ENCODE results near the gene FAM50B. TPM values are rescaled to one million over a fixed set of nuclear protein-coding genes. Genes with fewer than 3 reads are reported as not detected.

FAM50B gene
- total RNA-seq, 2 experiments from 2014 or later: not detected

- DNase-seq (ENCODE audit: low spot score): no peak
- BruUV-seq (replicated peaks): no TSS peak
- Histone ChIP-seq H3K36me3 (ENCODE audit: insufficient read depth, low read length) (no peaks in the 10 kb centered on the region), H3K9me2 (ENCODE audit: insufficient read depth, low read length) (no peaks in the 10 kb centered on the region), H3K27ac (ENCODE audit: low read depth, low read length, poor library complexity, severe bottlenecking) (no peak overlapping the region), H3K4me2 (ENCODE audit: low read length) (no peak overlapping the region), H2AFZ (ENCODE audit: low read length) (no peak overlapping the region), H3K9me3 (ENCODE audit: low read length) (no peaks in the 10 kb centered on the region), H3K79me2 (ENCODE audit: insufficient read depth, low read depth, low read length) (no peaks in the 10 kb centered on the region), H3K4me1 (ENCODE audit: insufficient read depth, low read length, poor library complexity, severe bottlenecking) (no peaks in the 10 kb centered on the region), H3K4me3 (ENCODE audit: low read depth, low read length, poor library complexity, severe bottlenecking) (no peak overlapping the region), H4K20me1 (ENCODE audit: insufficient read depth, low read length) (no peaks in the 10 kb centered on the region)
- intact Hi-C loops (cut with micrococcal nuclease; ENCODE audit: unreplicated experiment): no loop called here
- TF ChIP-seq, protein P1, sequence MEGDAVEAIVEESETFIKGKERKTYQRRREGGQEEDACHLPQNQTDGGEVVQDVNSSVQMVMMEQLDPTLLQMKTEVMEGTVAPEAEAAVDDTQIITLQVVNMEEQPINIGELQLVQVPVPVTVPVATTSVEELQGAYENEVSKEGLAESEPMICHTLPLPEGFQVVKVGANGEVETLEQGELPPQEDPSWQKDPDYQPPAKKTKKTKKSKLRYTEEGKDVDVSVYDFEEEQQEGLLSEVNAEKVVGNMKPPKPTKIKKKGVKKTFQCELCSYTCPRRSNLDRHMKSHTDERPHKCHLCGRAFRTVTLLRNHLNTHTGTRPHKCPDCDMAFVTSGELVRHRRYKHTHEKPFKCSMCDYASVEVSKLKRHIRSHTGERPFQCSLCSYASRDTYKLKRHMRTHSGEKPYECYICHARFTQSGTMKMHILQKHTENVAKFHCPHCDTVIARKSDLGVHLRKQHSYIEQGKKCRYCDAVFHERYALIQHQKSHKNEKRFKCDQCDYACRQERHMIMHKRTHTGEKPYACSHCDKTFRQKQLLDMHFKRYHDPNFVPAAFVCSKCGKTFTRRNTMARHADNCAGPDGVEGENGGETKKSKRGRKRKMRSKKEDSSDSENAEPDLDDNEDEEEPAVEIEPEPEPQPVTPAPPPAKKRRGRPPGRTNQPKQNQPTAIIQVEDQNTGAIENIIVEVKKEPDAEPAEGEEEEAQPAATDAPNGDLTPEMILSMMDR (conservative IDR thresholded peaks at IDR 0.05; ENCODE audit: low read length): no peak
- TF ChIP-seq EZH2phosphoT487 (IDR thresholded peaks at IDR 0.05; ENCODE audit: borderline replicate concordance, low read depth, low read length): no peak
- POLR2A ChIA-PET: no interaction called here
- CTCF ChIA-PET (ENCODE audit: unreplicated experiment): no interaction called here
Observed at GRCh38 chr6:3806169-3806922, 42.8 kb upstream of the FAM50B start.

DNA sequence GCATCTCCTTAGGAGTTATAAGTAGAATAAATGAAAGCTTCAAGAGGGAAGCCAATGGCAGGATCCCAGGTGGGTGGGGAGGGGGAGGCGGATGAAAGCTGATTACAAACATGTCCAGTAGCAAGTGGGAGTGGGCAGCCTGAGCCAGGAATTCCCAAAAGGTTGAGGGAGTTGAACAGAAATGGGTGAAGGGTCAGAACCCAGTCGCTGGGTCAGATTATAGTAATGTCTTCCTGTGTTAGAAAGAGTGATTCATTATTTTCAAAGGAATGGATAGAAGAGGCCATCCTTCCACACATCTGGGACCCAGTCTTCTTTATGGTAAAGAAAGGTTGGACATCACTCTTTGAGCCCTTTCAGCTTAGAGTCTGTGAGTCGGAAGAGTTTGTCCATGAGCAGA, 41.0 kb upstream of the FAM50B start:
- intact Hi-C loops (cut with micrococcal nuclease; ENCODE audit: unreplicated experiment): no loop called here
- H3K4me2 ChIP-seq (ENCODE audit: low read length): no peak overlapping the region
- no peaks in the 10 kb centered on the region for H3K79me2 ChIP-seq (ENCODE audit: insufficient read depth, low read depth, low read length)
- H3K36me3 ChIP-seq (ENCODE audit: insufficient read depth, low read length): no peaks in the 10 kb centered on the region
- no peak overlapping the region for H2AFZ ChIP-seq (ENCODE audit: low read length)
- no peaks in the 10 kb centered on the region for H4K20me1 ChIP-seq (ENCODE audit: insufficient read depth, low read length)
- no peaks in the 10 kb centered on the region for H3K4me1 ChIP-seq (ENCODE audit: insufficient read depth, low read length, poor library complexity, severe bottlenecking)
- no peak for DNase-seq (ENCODE audit: low spot score)
- POLR2A ChIA-PET: interaction anchor here (0.7 kb wide), 1 partner anchor 14 kb away, joined by 3 read pairs; no protein-coding TSS in a partner anchor
- TF ChIP-seq EZH2phosphoT487 (IDR thresholded peaks at IDR 0.05; ENCODE audit: borderline replicate concordance, low read depth, low read length): no peak
- TF ChIP-seq, protein P1 (conservative IDR thresholded peaks at IDR 0.05; ENCODE audit: low read length): no peak
- H3K27ac ChIP-seq (ENCODE audit: low read depth, low read length, poor library complexity, severe bottlenecking): no peak overlapping the region
- CTCF ChIA-PET (ENCODE audit: unreplicated experiment): no interaction called here
- no peaks in the 10 kb centered on the region for H3K9me3 ChIP-seq (ENCODE audit: low read length)
- no peaks in the 10 kb centered on the region for H3K9me2 ChIP-seq (ENCODE audit: insufficient read depth, low read length)
- no peak overlapping the region for H3K4me3 ChIP-seq (ENCODE audit: low read depth, low read length, poor library complexity, severe bottlenecking)
- no TSS peak for BruUV-seq (replicated peaks)

DNA sequence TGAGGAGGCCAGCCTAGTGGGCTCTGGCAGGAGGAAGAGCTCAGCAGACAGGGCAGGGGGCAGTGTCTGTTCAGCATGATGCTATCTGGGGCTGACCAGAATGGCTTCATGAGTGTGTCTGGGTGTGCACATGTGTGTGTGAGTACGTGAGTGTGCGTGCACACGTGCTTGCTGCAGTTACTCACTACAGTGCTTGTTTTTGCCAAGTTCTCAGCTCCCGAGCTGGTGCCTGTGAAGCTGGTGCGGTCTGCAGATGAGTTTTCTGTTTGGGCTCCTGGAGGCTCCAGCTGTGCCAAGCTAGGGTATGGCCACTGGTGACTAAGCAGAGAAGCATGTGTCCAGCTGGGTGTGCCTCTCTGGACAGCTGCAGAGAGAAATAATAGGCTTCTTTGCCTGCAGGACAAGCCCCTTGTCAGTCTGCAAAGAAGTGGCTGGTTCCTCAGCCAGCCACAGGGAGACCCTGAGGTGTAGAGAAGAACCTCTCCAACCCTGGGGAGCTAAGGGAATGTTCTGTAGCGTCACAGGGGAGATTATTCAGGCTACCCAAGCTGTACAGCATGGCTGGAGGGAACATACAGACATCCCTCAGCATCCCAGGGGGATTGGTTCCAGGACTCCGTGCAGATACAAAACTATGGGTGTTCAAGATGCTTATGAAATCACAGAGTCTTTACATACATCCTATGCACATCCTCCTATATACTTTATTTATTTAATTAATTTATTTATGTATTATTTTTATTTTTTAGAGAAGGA, 40.2 kb upstream of the FAM50B start:
- intact Hi-C loops (cut with micrococcal nuclease; ENCODE audit: unreplicated experiment): no loop called here
- no peak for DNase-seq (ENCODE audit: low spot score)
- Histone ChIP-seq H4K20me1 (ENCODE audit: insufficient read depth, low read length) (no peaks in the 10 kb centered on the region), H3K9me2 (ENCODE audit: insufficient read depth, low read length) (no peaks in the 10 kb centered on the region), H3K4me1 (ENCODE audit: insufficient read depth, low read length, poor library complexity, severe bottlenecking) (no peaks in the 10 kb centered on the region), H3K4me2 (ENCODE audit: low read length) (no peak overlapping the region), H3K9me3 (ENCODE audit: low read length) (no peaks in the 10 kb centered on the region), H3K4me3 (ENCODE audit: low read depth, low read length, poor library complexity, severe bottlenecking) (no peak overlapping the region), H3K36me3 (ENCODE audit: insufficient read depth, low read length) (no peaks in the 10 kb centered on the region), H3K79me2 (ENCODE audit: insufficient read depth, low read depth, low read length) (no peaks in the 10 kb centered on the region), H3K27ac (ENCODE audit: low read depth, low read length, poor library complexity, severe bottlenecking) (no peak overlapping the region), H2AFZ (ENCODE audit: low read length) (no peak overlapping the region)
- ChIA-PET CTCF (ENCODE audit: unreplicated experiment) (no interaction called here), POLR2A (no interaction called here)
- TF ChIP-seq, protein P1 (conservative IDR thresholded peaks at IDR 0.05; ENCODE audit: low read length): no peak
- TF ChIP-seq EZH2phosphoT487 (IDR thresholded peaks at IDR 0.05; ENCODE audit: borderline replicate concordance, low read depth, low read length): no peak
- no TSS peak for BruUV-seq (replicated peaks)
